Endothelial cell of umbilical vein (primary cell): ENCODE measurements around the gene ICE2. TPM values are rescaled to one million over a fixed set of nuclear protein-coding genes. Genes with fewer than 3 reads are reported as not detected.

ENCODE experiments used
- BruUV-seq: library from RNA; stranded (reverse); fragments of 400-500 nt; replicated peaks from 2 replicates; lab custom pipeline; 2021; lab: Mats Ljungman, UMichigan
- CTCF ChIA-PET: fragments of 300-600, 350-600 bp; sonication (Branson Sonifier 250); formaldehyde crosslinking; loops from one replicate; lab custom pipeline; 2021; ENCODE audit warnings: antibody characterized with exemption, inconsistent platforms; lab: Charles Lee
- POLR2A ChIA-PET: fragments of 300-600, 350-600 bp; sonication (Branson Sonifier 250); formaldehyde crosslinking; loops from one replicate; lab custom pipeline; 2021; ENCODE audit warnings: antibody characterized with exemption, inconsistent platforms; lab: Charles Lee
- DNase-seq: peaks from one replicate; pipeline ENCODE4 v3.0.0-alpha.2; 2011; ENCODE audit warnings: low read depth, low spot score
- FAIRE-seq: peaks from 2 replicates; lab custom pipeline; 2011; peaks lifted over from hg19 to GRCh38; lab: Jason Lieb, UNC
- H2AFZ ChIP-seq: 2 replicates; pipeline ENCODE4 v1.6.0; 2012; ENCODE audit warnings: low read depth, low read length, control low read depth, inconsistent platforms
- H3K27ac ChIP-seq: 2 replicates; pipeline ENCODE4 v1.5.1; 2011; ENCODE audit warnings: low read depth, mild to moderate bottlenecking, control low read depth, low read length, moderate library complexity; ENCODE audit not compliant: insufficient read depth
- H3K27me3 ChIP-seq, 2 experiments: 2 replicates each; pipeline versions ENCODE4 v1.6.0 to v1.6.1; 2011; ENCODE audit warnings: low read length in 2 of 2, mixed read lengths in 1 of 2; ENCODE audit not compliant: control insufficient read depth in 2 of 2, insufficient read depth in 2 of 2
- H3K36me3 ChIP-seq, 2 experiments: 2 replicates in 1 of 2; 3 replicates in 1 of 2; pipeline ENCODE4 v1.5.1; 2011; ENCODE audit warnings: low read length in 2 of 2, mild to moderate bottlenecking in 1 of 2, moderate library complexity in 1 of 2; ENCODE audit not compliant: control insufficient read depth in 2 of 2, insufficient read depth in 2 of 2; ENCODE audit errors: extremely low read depth in 1 of 2
- H3K4me1 ChIP-seq: 3 replicates; pipeline ENCODE4 v1.5.1; 2011; ENCODE audit warnings: mild to moderate bottlenecking, low read length; ENCODE audit not compliant: control insufficient read depth, insufficient read depth; ENCODE audit errors: extremely low read depth
- H3K4me2 ChIP-seq: 2 replicates; pipeline ENCODE4 v1.6.1; 2011; ENCODE audit warnings: low read length, control low read depth, mixed read lengths; ENCODE audit not compliant: insufficient read depth
- H3K4me3 ChIP-seq, 3 experiments: fragments of 200-600 bp in 1 of 3; sonication (generic), shearing (Covaris generic) in 1 of 3; replicated peaks in 1 of 3; 2 replicates each; pipeline ENCODE4 v1.5.1; 2011 to 2016; ENCODE audit warnings: control low read depth in 3 of 3, low read length in 3 of 3, mild to moderate bottlenecking in 2 of 3, inconsistent platforms in 1 of 3, low read depth in 1 of 3, moderate library complexity in 1 of 3; ENCODE audit not compliant: insufficient read depth in 1 of 3
- H3K79me2 ChIP-seq: 2 replicates; pipeline ENCODE4 v1.6.0; 2012; ENCODE audit warnings: low read length, inconsistent platforms; ENCODE audit not compliant: control insufficient read depth, insufficient read depth
- H3K9ac ChIP-seq: replicated peaks from 2 replicates; pipeline ENCODE3; 2011; ENCODE audit warnings: low read length, control low read depth; ENCODE audit not compliant: insufficient read depth; ENCODE audit errors: extremely low read depth
- H3K9me1 ChIP-seq: replicated peaks from 3 replicates; pipeline ENCODE4 v1.6.0; 2011; ENCODE audit warnings: mild to moderate bottlenecking, low read length; ENCODE audit not compliant: control insufficient read depth, insufficient read depth; ENCODE audit errors: extremely low read depth
- H3K9me3 ChIP-seq: replicated peaks from 2 replicates; pipeline ENCODE4 v1.5.1; 2012; ENCODE audit warnings: low read length, inconsistent platforms; ENCODE audit not compliant: control insufficient read depth, insufficient read depth
- H4K20me1 ChIP-seq: replicated peaks from 2 replicates; pipeline ENCODE3; 2011; ENCODE audit warnings: mild to moderate bottlenecking, low read length; ENCODE audit not compliant: control insufficient read depth, insufficient read depth; ENCODE audit errors: extremely low read depth
- EZH2 ChIP-seq: IDR thresholded peaks from 2 replicates; pipeline ENCODE4 v1.6.1; 2012; ENCODE audit warnings: borderline replicate concordance, low read depth, mild to moderate bottlenecking, moderate library complexity, low read length, inconsistent platforms; ENCODE audit not compliant: severe bottlenecking
- GATA2 ChIP-seq: IDR thresholded peaks from 2 replicates; pipeline ENCODE4 v1.7.0; 2011; ENCODE audit warnings: low read depth, mild to moderate bottlenecking, moderate library complexity, mixed read lengths, low read length; ENCODE audit not compliant: insufficient read length, insufficient read depth
- JUN ChIP-seq: IDR thresholded peaks from 2 replicates; pipeline ENCODE4 v1.6.1; 2011; ENCODE audit warnings: borderline replicate concordance, low read depth; ENCODE audit not compliant: insufficient read length, insufficient read depth
- MYC ChIP-seq: IDR thresholded peaks from one replicate; pipeline ENCODE4 v1.6.1; 2011; ENCODE audit warnings: mild to moderate bottlenecking, low read depth, low read length
- POLR2A ChIP-seq: IDR thresholded peaks from 2 replicates; pipeline ENCODE4 v1.6.1; 2012; ENCODE audit warnings: low read depth, mild to moderate bottlenecking, control low read depth, low read length
- POLR2AphosphoS5 ChIP-seq: IDR thresholded peaks from 2 replicates; pipeline ENCODE4 v1.6.1; 2012; ENCODE audit warnings: low read depth, mild to moderate bottlenecking, control low read depth, low read length, moderate library complexity; ENCODE audit not compliant: insufficient read depth
- dilution Hi-C: fragments of 300-500 bp; cut with MboI; formaldehyde crosslinking; loops from one replicate; pipeline ENCODE4 v1.15.0; 2019; ENCODE audit warnings: low sequenced_read_pairs; ENCODE audit not compliant: extremely low pct_ligation_motif_present
- intact Hi-C: fragments of 100-400 bp; cut with micrococcal nuclease; formaldehyde crosslinking; loops from one replicate; pipeline ENCODE4 v1.10.0; 2022
- polyA plus RNA-seq, 4 experiments: library from polyadenylated mRNA; depleted of rRNA in 3 of 4; stranded (reverse) in 3 of 4; unstranded in 1 of 4; fragments of >200 nt; gene quantifications; 2 replicates each; pipeline versions ENCODE4 v1.2.1 to v1.2.3, GENCODE V29; 2011 to 2012; ENCODE audit warnings: missing spikeins in 1 of 4
- total RNA-seq: library from RNA; stranded (reverse); gene quantifications from 2 replicates; pipeline ENCODE4 v1.2.3, GENCODE V29; 2021
- TF ChIP-seq, protein P1 (sequence below), 2 donors: IDR thresholded peaks; 1 replicate in 1 of 2; 2 replicates in 1 of 2; pipeline ENCODE4 v1.5.1; 2011; ENCODE audit warnings: low read length in 2 of 2, mild to moderate bottlenecking in 2 of 2, moderate library complexity in 2 of 2, control low read depth in 1 of 2, inconsistent platforms in 1 of 2, low read depth in 1 of 2; ENCODE audit not compliant: insufficient read depth in 1 of 2; ENCODE audit errors: extremely low read depth in 1 of 2

ICE2 gene
- total and polyA plus RNA-seq, 2 donors (not counting 3 experiments of a cell fraction or from before 2014, with no cell fraction given), result 22.1 to 57.0 TPM

DNA sequence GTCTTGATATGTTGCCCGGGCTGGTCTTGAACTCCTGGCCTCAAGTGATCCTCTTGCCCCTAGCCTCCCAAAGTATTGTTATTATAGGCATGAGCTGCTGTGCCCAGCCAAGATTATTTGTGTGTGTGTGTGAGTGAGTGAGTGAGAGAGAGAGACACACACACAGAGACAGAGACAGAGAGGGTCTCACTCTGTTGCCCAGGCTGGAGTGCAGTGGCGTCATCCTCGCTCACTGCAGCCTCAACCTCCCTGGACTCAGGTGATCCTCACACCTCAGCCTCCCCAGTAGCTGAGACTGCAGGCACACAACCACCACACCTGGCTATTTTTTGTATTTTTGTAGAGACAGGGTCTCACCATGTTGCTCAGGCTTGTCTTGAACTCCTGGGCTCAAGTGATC, 5.8 kb downstream of the ICE2 start:
- H3K4me1 ChIP-seq, result peaks cover 33% of the 10 kb centered on the region
- H3K9me1 ChIP-seq, result no peaks in the 10 kb centered on the region
- FAIRE-seq (no peak), DNase-seq (no peak)
- ChIA-PET CTCF (no interaction called here), POLR2A (no interaction called here)
- intact Hi-C loops (no loop called here), dilution Hi-C loops (no loop called here)
- no peaks in the 10 kb centered on the region for H3K27me3 ChIP-seq
- H2AFZ ChIP-seq, result no peak overlapping the region
- H3K9me3 ChIP-seq, result no peaks in the 10 kb centered on the region
- TF ChIP-seq, protein P1, sequence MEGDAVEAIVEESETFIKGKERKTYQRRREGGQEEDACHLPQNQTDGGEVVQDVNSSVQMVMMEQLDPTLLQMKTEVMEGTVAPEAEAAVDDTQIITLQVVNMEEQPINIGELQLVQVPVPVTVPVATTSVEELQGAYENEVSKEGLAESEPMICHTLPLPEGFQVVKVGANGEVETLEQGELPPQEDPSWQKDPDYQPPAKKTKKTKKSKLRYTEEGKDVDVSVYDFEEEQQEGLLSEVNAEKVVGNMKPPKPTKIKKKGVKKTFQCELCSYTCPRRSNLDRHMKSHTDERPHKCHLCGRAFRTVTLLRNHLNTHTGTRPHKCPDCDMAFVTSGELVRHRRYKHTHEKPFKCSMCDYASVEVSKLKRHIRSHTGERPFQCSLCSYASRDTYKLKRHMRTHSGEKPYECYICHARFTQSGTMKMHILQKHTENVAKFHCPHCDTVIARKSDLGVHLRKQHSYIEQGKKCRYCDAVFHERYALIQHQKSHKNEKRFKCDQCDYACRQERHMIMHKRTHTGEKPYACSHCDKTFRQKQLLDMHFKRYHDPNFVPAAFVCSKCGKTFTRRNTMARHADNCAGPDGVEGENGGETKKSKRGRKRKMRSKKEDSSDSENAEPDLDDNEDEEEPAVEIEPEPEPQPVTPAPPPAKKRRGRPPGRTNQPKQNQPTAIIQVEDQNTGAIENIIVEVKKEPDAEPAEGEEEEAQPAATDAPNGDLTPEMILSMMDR (IDR thresholded peaks at IDR 0.05; ENCODE audit: extremely low read depth in 1 of 2, insufficient read depth in 1 of 2, low read depth in 1 of 2, low read length in 2 of 2), result no peak
- TF ChIP-seq JUN (no peak), MYC (no peak), EZH2 (no peak), POLR2A (no peak), GATA2 (no peak), POLR2AphosphoS5 (no peak)
- peaks cover 4 to 6% of the 10 kb centered on the region in 2 experiments for H3K36me3 ChIP-seq
- H4K20me1 ChIP-seq, result no peaks in the 10 kb centered on the region
- H3K27ac ChIP-seq, result no peak overlapping the region
- H3K4me3 ChIP-seq, result no peak overlapping the region
- no peak overlapping the region for H3K4me2 ChIP-seq
- no peak overlapping the region for H3K9ac ChIP-seq
- BruUV-seq, result no TSS peak
- H3K79me2 ChIP-seq, result peaks cover 59% of the 10 kb centered on the region
